Measurements from ENCODE around the gene THAP10. TPM values are rescaled to one million over a fixed set of nuclear protein-coding genes. Genes with fewer than 3 reads are reported as not detected.
"Not testable (repeated sequence)": the region's sequence is repeated elsewhere in the genome, so short reads cannot be mapped to it uniquely, and the experiment has no call there.

Gene THAP10
- total RNA-seq, 1 experiment from 2014 or later = 2.6 TPM

- no peak for TF ChIP-seq ZSCAN18 (CRISPR knock-in tag; IDR thresholded peaks at IDR 0.05)
Measured at GRCh38 chr15:70875001-70875782, 17.0 kb downstream of the THAP10 start (continued).

- no peaks in the 10 kb centered on the region for H3K27me3 Mint-ChIP-seq (ENCODE audit: low read depth)
- ATAC-seq = no peak
- H3K4me3 Mint-ChIP-seq = no peak overlapping the region
- TF ChIP-seq ATF6 (CRISPR knock-in tag; IDR thresholded peaks at IDR 0.05) = no peak
- no peak for TF ChIP-seq KAT7 (CRISPR knock-in tag; IDR thresholded peaks at IDR 0.05; ENCODE audit: borderline replicate concordance)
- no peak for TF ChIP-seq ZNF416 (CRISPR knock-in tag; IDR thresholded peaks at IDR 0.05)
- TF ChIP-seq ZBTB21 (CRISPR knock-in tag; IDR thresholded peaks at IDR 0.05; ENCODE audit: borderline replicate concordance) = no peak
- TF ChIP-seq FOXP1 (CRISPR knock-in tag; IDR thresholded peaks at IDR 0.05; ENCODE audit: borderline replicate concordance) = no peak
- no peak for TF ChIP-seq JUN (CRISPR knock-in tag; IDR thresholded peaks at IDR 0.05)
- TF ChIP-seq ZNF317 (CRISPR knock-in tag; IDR thresholded peaks at IDR 0.05; ENCODE audit: borderline replicate concordance, low read depth) = no peak
- TF ChIP-seq FOXP4 (CRISPR knock-in tag; IDR thresholded peaks at IDR 0.05) = no peak
- TF ChIP-seq PRDM15 (CRISPR knock-in tag; IDR thresholded peaks at IDR 0.05) = no peak
- no peak for TF ChIP-seq ZNF232 (CRISPR knock-in tag; IDR thresholded peaks at IDR 0.05)
- TF ChIP-seq ZNF671 (CRISPR knock-in tag; IDR thresholded peaks at IDR 0.05) = no peak
- TF ChIP-seq AR (CRISPR knock-in tag; IDR thresholded peaks at IDR 0.05) = no peak
- no peak for TF ChIP-seq IRF2 (CRISPR knock-in tag; IDR thresholded peaks at IDR 0.05; ENCODE audit: borderline replicate concordance, low read depth)
- no peak for TF ChIP-seq TCF7 (CRISPR knock-in tag; IDR thresholded peaks at IDR 0.05; ENCODE audit: low read depth)
- no peak for TF ChIP-seq ZNF512 (CRISPR knock-in tag; IDR thresholded peaks at IDR 0.05; ENCODE audit: borderline replicate concordance)
- ChIA-PET CTCF (interaction anchor here (0.6 to 1.7 kb wide), 2 partner anchors 46 to 48 kb away, joined by 3 to 30 read pairs; no protein-coding TSS in a partner anchor), POLR2A (no interaction called here)
- H3K36me3 Mint-ChIP-seq = peaks cover 3% of the 10 kb centered on the region
- no peak for DNase-seq (ENCODE audit: low spot score)
- no peak overlapping the region for H3K27ac Mint-ChIP-seq
- H3K9me3 Mint-ChIP-seq = peaks cover 14% of the 10 kb centered on the region; the same call in 1 of the 2 replicates
- no peaks in the 10 kb centered on the region for H3K4me1 Mint-ChIP-seq
Measured at GRCh38 chr15:70873232-70874054, 18.8 kb downstream of the THAP10 start.

- H3K27me3 Mint-ChIP-seq (ENCODE audit: low read depth); H3K27ac Mint-ChIP-seq; POLR2A ChIA-PET; CTCF ChIA-PET; H3K4me3 Mint-ChIP-seq; H3K36me3 Mint-ChIP-seq; H3K4me1 Mint-ChIP-seq; ATAC-seq; DNase-seq (ENCODE audit: low spot score): not testable (repeated sequence)
- H3K9me3 Mint-ChIP-seq = peaks cover 14% of the 10 kb centered on the region; the same call in 1 of the 2 replicates
Measured at GRCh38 chr15:70871490-70871889, 20.7 kb downstream of the THAP10 start.

Data from WTC11 (cell line).